HEK293T (cell line): ENCODE measurements around the gene PRKG1.

Experiments
- BHLHE40 ChIP-seq: fragments of 450-650 bp; IDR thresholded peaks from 2 replicates; pipeline ENCODE4 v1.6.1; 2016; ENCODE audit warnings: mild to moderate bottlenecking, moderate library complexity, borderline replicate concordance
- L3MBTL2 ChIP-seq: fragments of 450-650 bp; conservative IDR thresholded peaks from 2 replicates; pipeline ENCODE4 v1.6.1; 2016; ENCODE audit warnings: mild to moderate bottlenecking
- PKNOX1 ChIP-seq: fragments of 450-650 bp; IDR thresholded peaks from 2 replicates; pipeline ENCODE4 v1.6.1; 2016

GRCh38 chr10:51403521-51403920 is 329.2 kb downstream of the PRKG1 start:
- TF ChIP-seq L3MBTL2 (no peak), PKNOX1 (no peak), BHLHE40 (no peak)
